ENCODE measurements around the gene APLN.

DNA sequence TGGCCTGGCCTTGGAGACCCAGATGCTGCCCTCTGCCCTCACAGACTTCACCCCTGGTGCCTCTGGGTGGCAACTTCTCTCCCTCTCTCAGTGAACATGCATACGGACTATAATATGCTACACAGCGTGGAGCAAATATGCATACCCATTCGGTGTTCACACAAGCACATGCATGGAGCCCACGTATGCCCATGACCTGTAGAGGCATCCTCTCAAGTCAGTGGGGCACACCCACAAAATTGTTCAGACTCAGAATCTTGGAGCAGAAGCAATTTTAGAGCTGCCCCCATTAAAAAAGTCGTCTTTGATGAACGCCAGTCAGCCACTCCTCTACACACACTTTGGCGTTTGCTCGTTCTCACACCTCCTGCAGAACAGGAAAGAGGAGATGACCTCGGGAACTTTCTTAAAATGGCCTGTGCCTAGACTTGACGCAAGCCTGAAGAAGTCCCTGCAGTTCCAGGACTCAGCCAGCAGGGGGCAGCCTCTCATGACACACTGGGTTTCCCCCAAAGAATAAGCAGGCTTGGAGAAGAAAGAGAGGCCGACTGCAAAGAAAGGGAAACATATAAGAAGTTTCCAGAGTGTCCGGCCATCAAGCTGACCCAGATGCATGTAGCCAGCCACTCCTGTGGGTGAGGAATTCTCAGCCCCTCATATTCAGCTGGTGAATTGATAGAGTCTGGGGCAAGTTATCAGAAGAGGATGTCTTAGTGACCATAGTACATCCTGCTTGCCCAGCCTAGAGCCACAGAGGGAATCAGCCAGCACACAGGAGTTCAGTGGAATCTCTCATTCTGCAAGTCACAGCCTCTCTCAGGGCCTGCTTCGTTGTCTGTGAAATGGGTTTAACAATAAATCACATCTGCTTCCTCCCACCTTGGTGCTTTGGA is 17.3 kb downstream of the APLN start:
- TF ChIP-seq ZNF394 (tag by site-specific recombination; IDR thresholded peaks at IDR 0.05; ENCODE audit: borderline replicate concordance) (no peak), ZSCAN4 (tag by site-specific recombination; IDR thresholded peaks at IDR 0.05) (no peak), OVOL3 (tag by site-specific recombination; IDR thresholded peaks at IDR 0.05) (no peak), CTCF (tag by site-specific recombination; IDR thresholded peaks at IDR 0.05) (peak; percentile 71), MZF1 (tag by site-specific recombination; IDR thresholded peaks at IDR 0.05; ENCODE audit: borderline replicate concordance) (no peak), ZBTB8A (tag by site-specific recombination; IDR thresholded peaks at IDR 0.05) (no peak), ZNF48 (tag by site-specific recombination; IDR thresholded peaks at IDR 0.05) (no peak), SETDB1 (IDR thresholded peaks at IDR 0.05; ENCODE audit: insufficient read length, low read length) (no peak), ZIC2 (tag by site-specific recombination; IDR thresholded peaks at IDR 0.05) (no peak), ZNF658 (tag by site-specific recombination; IDR thresholded peaks at IDR 0.05) (no peak), KLF9 (tag by site-specific recombination; IDR thresholded peaks at IDR 0.05; ENCODE audit: low read depth) (peak; percentile 41; the same call in 1 of the 2 replicates), YY1 (tag by site-specific recombination; IDR thresholded peaks at IDR 0.05) (no peak), ZNF398 (tag by site-specific recombination; IDR thresholded peaks at IDR 0.05) (no peak)
